Measurements from ENCODE around the gene CLK4.
A peak's percentile ranks its signal among the peaks of the same experiment; 100 is the strongest.

Gene CLK4

GRCh38 chr5:178626484-178627258 lies at the start of gene CLK4:
TSS of gene CLK4 (minus strand) at chr5:178627050. CDS start at chr5:178623416, 3,634 bp downstream.
- DNase-seq (ENCODE audit: low spot score): peak; percentile 98

- DNase-seq (ENCODE audit: low spot score): no peak
Observed at GRCh38 chr5:178675922-178676321, 49.1 kb upstream of the CLK4 start.

GRCh38 chr5:178674334-178674733 lies 47.5 kb upstream of the CLK4 start:
- no peak for DNase-seq (ENCODE audit: low spot score)

GRCh38 chr5:178673801-178674295 lies 47.0 kb upstream of the CLK4 start:
- DNase-seq (ENCODE audit: low spot score): no peak

GRCh38 chr5:178672630-178673029 lies 45.8 kb upstream of the CLK4 start:
- DNase-seq (ENCODE audit: low spot score): no peak

GRCh38 chr5:178671602-178672144 lies 44.8 kb upstream of the CLK4 start:
- DNase-seq (ENCODE audit: low spot score): no peak

- DNase-seq (ENCODE audit: low spot score): no peak
Observed at GRCh38 chr5:178670351-178670885, 43.6 kb upstream of the CLK4 start.

GRCh38 chr5:178668579-178668978 lies 41.7 kb upstream of the CLK4 start:
- DNase-seq (ENCODE audit: low spot score): no peak

- DNase-seq (ENCODE audit: low spot score): no peak
Observed at GRCh38 chr5:178667688-178668087, 40.8 kb upstream of the CLK4 start.

GRCh38 chr5:178667101-178667500 lies 40.3 kb upstream of the CLK4 start:
- no peak for DNase-seq (ENCODE audit: low spot score)

- DNase-seq (ENCODE audit: low spot score): no peak
Observed at GRCh38 chr5:178664141-178664540, 37.3 kb upstream of the CLK4 start.

- DNase-seq (ENCODE audit: low spot score): no peak
Observed at GRCh38 chr5:178662541-178662860, 35.7 kb upstream of the CLK4 start.

- DNase-seq (ENCODE audit: low spot score): no peak
Observed at GRCh38 chr5:178661836-178662540, 35.1 kb upstream of the CLK4 start.

GRCh38 chr5:178651046-178651810 lies 24.4 kb upstream of the CLK4 start:
- DNase-seq (ENCODE audit: low spot score): no peak

- DNase-seq (ENCODE audit: low spot score): no peak
Observed at GRCh38 chr5:178650214-178650613, 23.4 kb upstream of the CLK4 start.

GRCh38 chr5:178649580-178649979 lies 22.7 kb upstream of the CLK4 start:
- DNase-seq (ENCODE audit: low spot score): no peak

GRCh38 chr5:178644826-178645545 lies 18.1 kb upstream of the CLK4 start:
- DNase-seq (ENCODE audit: low spot score): no peak

GRCh38 chr5:178642351-178642909 lies 15.6 kb upstream of the CLK4 start:
- no peak for DNase-seq (ENCODE audit: low spot score)

GRCh38 chr5:178641711-178642110 lies 14.9 kb upstream of the CLK4 start:
- DNase-seq (ENCODE audit: low spot score): no peak

- no peak for DNase-seq (ENCODE audit: low spot score)
Observed at GRCh38 chr5:178640331-178641045, 13.6 kb upstream of the CLK4 start.
